Stimulated activated CD8-positive, alpha-beta memory T cell treated with anti-CD3 and anti-CD28 coated beads, Interleukin-12 subunit alpha, Interleukin-12 subunit beta, amount 100 ng/mL, for 24 hours (primary cell): ENCODE results near the gene TNPO3.
"Not testable (repeated sequence)": the region's sequence is repeated elsewhere in the genome, so short reads cannot be mapped to it uniquely, and the experiment has no call there.

ENCODE experiments used
- DNase-seq: peaks from one replicate; pipeline ENCODE4 v3.0.0-alpha.2; 2020; ENCODE audit errors: extremely low read depth

The TNPO3 gene

GRCh38 chr7:128921866-128922440, 133.0 kb downstream of the TNPO3 start:
- DNase-seq, result no peak

- no peak for DNase-seq
Measured at GRCh38 chr7:128920913-128921582, 133.9 kb downstream of the TNPO3 start.

GRCh38 chr7:128919881-128920799, 134.8 kb downstream of the TNPO3 start:
- no peak for DNase-seq

GRCh38 chr7:128919241-128919640, 135.7 kb downstream of the TNPO3 start:
- no peak for DNase-seq

- DNase-seq, result no peak
Measured at GRCh38 chr7:128918016-128918665, 136.8 kb downstream of the TNPO3 start.

GRCh38 chr7:128917122-128917521, 137.8 kb downstream of the TNPO3 start:
- DNase-seq, result no peak

GRCh38 chr7:128916643-128916915, 138.3 kb downstream of the TNPO3 start:
- no peak for DNase-seq

GRCh38 chr7:128915841-128916642, 138.9 kb downstream of the TNPO3 start:
- no peak for DNase-seq

GRCh38 chr7:128915271-128915819, 139.6 kb downstream of the TNPO3 start:
- no peak for DNase-seq

GRCh38 chr7:128914566-128915151, 140.3 kb downstream of the TNPO3 start:
- no peak for DNase-seq

GRCh38 chr7:128913870-128914565, 140.9 kb downstream of the TNPO3 start:
- DNase-seq, result no peak

- not testable (repeated sequence) for DNase-seq
Measured at GRCh38 chr7:128912709-128913495, 142.0 kb downstream of the TNPO3 start.

GRCh38 chr7:128912281-128912680, 142.6 kb downstream of the TNPO3 start:
- DNase-seq, result no peak

- no peak for DNase-seq
Measured at GRCh38 chr7:128911423-128912031, 143.4 kb downstream of the TNPO3 start.

GRCh38 chr7:128910569-128910945, 144.4 kb downstream of the TNPO3 start, which contains the start of gene KCP:
Gene KCP, minus strand, starts transcription at chr7:128910709. Its CDS starts 33 bp downstream, at chr7:128910676.
- no peak for DNase-seq

- no peak for DNase-seq
Measured at GRCh38 chr7:128909625-128910568, 145.0 kb downstream of the TNPO3 start.

- no peak for DNase-seq
Measured at GRCh38 chr7:128908750-128909624, 145.9 kb downstream of the TNPO3 start.
